Raji (cell line): ENCODE results near the gene PLCH1.

Source experiments
- POLR2A ChIP-seq: IDR thresholded peaks from 2 replicates; pipeline ENCODE4 v1.6.1; 2011; ENCODE audit warnings: low read depth, low read length, control low read depth; ENCODE audit not compliant: insufficient read depth

Gene PLCH1

GRCh38 chr3:155402656-155403055 lies 342.2 kb downstream of the PLCH1 start:
- no peak for TF ChIP-seq POLR2A

DNA sequence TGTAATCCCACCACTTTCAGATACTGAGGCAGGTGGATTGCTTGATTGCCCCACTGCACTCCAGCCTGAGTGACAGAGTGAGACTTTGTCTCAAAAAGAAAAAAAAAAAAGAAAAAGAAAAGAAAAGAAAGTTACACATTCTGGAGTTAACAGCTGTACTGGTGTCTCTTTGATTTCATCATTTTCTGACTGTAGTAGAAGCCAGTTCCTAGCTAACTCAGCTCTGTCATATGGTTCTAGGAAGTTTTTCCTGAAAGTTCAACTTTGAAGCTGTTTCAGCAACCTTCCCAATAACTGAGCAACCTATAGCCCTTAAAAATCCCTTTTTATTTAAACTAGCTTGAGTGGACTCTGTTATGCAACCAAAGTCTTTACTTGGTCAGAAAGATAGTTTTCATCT lies 346.8 kb downstream of the PLCH1 start:
- no peak for TF ChIP-seq POLR2A

GRCh38 chr3:155394240-155394639 lies 350.6 kb downstream of the PLCH1 start:
- TF ChIP-seq POLR2A = no peak

DNA sequence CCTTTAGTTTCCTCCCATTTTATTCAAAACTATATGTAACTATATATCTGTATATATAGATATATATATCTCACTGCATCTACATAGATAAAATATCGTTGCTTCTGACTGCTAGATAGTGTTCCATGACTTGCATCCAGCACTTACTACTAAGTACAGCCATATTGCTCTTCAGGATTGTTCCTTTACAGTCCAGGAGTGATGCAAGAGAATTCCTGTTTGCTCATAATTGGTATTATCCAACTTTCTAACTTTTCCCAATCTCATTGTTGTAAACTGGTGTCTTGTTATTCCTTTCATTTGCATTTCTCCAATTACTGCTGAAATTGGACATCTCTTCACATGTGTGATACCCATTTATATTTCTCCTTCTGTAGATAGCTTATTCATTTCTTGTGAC lies 351.6 kb downstream of the PLCH1 start:
- TF ChIP-seq POLR2A = no peak

DNA sequence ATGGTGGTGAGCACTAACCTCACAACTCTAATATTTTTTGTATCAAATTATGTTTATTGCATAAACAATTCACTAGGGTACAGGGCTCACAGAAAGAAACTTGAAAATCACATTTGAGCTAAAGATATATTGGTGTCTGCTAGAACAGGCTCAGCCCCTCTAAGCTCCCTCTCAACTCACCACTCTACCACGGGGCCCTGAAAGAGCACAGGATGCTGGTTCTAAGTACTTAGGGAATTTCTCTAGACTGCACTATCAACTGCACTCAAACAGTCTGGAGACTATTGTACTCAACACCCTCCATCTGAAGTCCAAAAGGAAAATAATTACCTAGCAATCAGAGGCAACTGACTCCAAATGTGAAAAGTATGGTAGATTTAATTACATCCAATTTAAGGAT lies 352.7 kb downstream of the PLCH1 start:
- no peak for TF ChIP-seq POLR2A

DNA sequence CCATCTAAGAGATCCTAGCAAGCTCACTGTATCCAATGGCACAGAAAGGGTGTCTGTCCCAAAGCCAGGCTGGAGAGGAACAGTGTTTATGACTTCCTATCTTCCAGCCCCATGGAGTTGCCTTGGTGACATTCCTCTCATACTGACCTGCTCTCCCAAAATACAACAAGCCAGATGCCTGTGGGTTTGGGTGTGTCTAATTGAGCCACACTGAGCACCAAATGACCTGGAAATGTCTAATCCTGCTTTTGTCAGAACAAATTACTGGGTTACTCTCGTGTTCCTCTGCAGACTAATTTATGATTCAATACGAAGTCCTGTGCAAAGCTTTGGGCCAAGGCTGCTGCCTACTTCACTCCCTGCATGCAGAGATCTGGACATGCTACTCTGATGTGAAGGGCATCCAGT lies 353.3 kb downstream of the PLCH1 start:
- TF ChIP-seq POLR2A = no peak

- no peak for TF ChIP-seq POLR2A
Observed at GRCh38 chr3:155391104-155391503, 353.8 kb downstream of the PLCH1 start.

GRCh38 chr3:155390351-155390750 lies 354.5 kb downstream of the PLCH1 start:
- TF ChIP-seq POLR2A = no peak

GRCh38 chr3:155388417-155388816 lies 356.5 kb downstream of the PLCH1 start:
- no peak for TF ChIP-seq POLR2A

DNA sequence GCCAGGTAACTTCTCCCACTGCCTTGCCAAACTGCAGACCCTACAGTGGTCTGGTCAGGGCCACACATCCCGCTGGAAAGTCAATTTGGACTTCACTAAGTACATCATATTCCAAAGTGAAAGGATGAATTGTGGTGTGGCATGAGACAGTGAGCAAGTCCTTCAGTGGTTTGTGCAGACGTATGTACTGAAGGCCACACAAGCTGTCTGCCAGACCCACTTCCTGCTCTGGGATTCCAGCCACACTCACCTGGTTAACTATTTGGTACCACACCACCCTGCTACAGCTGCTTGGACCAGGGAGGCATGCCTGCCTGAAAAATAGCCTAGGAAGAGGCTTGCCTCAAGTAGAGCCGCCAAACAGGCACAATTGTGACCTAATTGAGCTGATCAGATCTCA lies 357.3 kb downstream of the PLCH1 start:
- TF ChIP-seq POLR2A = no peak

DNA sequence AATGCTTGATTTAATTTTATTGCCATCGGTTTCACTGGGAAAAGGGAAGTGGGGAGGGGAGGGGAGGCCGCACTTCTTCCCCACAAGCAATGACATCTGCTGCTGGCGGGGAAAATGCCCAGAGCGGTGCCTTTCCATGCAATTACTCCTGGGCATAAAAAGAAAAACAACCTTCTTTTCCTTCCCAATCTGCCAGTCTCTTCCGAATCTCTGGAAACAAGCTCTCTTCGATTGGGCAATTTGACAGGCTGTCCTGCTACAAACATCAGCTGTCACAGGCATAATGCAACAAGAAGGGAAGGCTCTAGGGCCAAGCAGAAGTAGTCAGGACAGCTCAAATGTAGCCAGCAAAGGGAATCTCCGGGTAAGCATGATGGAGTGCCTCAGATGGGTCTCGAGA lies 358.0 kb downstream of the PLCH1 start:
- no peak for TF ChIP-seq POLR2A

DNA sequence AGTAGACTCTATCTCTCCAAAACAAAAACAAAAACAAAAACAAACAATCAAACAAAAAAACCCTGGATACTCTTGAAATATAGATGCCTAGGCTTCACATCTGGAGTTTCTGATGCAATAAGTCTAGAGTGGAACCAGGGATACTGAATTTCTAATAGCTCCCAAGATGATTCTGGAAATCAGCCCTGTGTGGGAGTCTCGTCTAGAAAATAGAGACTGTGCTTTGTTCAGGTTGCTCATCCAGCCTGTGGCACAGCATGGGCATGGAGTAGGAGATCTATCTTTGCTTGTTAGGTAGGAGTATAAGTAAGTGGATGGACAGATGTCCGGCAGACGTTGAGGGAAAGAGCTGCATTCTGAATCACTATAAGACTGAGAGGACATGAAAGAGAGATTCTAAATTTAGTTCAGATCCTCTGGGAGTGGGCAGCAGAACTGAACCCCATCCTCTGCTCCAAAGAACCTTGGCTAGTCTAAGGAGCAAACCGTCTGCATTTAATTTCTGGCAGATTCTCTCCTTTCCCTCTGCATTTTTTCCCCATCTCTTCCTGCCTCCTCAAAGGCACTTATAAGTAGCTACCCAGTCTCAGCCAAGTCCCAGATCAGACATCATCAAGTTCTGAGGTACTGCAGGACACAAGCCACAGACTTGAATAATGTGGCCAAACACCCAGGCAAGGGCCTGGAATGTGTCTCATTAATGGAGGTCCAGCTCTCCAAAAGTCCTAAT lies 358.8 kb downstream of the PLCH1 start:
- TF ChIP-seq POLR2A = no peak

GRCh38 chr3:155382396-155383042 lies 362.4 kb downstream of the PLCH1 start:
- TF ChIP-seq POLR2A = no peak

DNA sequence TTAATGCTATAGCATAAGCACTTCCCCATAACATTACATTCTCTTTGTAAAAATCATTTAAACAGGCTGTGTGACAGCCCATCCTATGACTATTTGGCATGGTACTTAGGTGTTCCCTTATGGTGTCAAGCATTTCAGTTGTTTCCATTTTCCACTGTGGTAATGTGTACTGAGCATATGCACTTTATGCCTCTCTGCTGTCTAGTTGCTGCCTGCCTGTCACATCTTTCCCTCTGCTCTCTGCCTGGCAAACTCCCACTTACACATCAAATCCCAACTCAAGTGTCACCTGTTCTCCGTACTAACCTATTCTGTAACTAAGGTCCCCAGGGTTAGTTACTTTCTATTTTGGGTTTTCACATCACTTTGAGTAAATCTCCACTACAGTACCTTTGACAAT lies 367.0 kb downstream of the PLCH1 start:
- TF ChIP-seq POLR2A = no peak

DNA sequence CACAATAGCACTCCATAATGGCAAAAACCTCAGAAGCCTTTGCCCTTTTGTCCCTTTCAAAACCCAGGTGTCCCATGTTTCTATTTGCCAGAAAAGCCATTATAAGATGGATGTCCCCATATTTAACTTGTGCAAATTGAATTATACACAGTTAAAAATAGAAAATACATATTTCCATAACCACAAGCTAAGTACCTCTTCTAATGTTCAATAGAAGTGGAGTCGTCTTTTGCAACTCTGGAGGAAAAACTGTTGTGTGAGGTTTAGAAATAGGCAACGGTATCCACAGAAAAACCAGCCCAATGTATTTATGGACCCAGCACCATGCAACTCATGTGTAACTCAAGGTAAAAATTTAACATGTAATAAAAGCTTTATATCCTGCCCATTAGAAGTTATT lies 367.8 kb downstream of the PLCH1 start:
- TF ChIP-seq POLR2A = no peak

- no peak for TF ChIP-seq POLR2A
Observed at GRCh38 chr3:155372281-155372680, 372.6 kb downstream of the PLCH1 start.
